ENCODE measurements around the gene ZNF17.
"Not testable (repeated sequence)": the region's sequence is repeated elsewhere in the genome, so short reads cannot be mapped to it uniquely, and the experiment has no call there.

Gene ZNF17

GRCh38 chr19:57410877-57411671 is at the start of gene ZNF17:
Gene ZNF17, plus strand, starts transcription at chr19:57411161. Its CDS starts 2,455 bp downstream, at chr19:57413616.
- peak; percentile 85 for DNase-seq (ENCODE audit: low read depth)

- DNase-seq (ENCODE audit: low read depth) = no peak
Measured at GRCh38 chr19:57362419-57362818, 48.5 kb upstream of the ZNF17 start.

GRCh38 chr19:57362997-57363687 is 47.8 kb upstream of the ZNF17 start, which contains the start of the genes TRAPPC2B and ZNF547:
Gene TRAPPC2B, plus strand, starts transcription at chr19:57363551. Its CDS starts 1,283 bp downstream, at chr19:57364834.
Gene ZNF547, plus strand, starts transcription at chr19:57363551. Its CDS starts 5,005 bp downstream, at chr19:57368556.
- DNase-seq (ENCODE audit: low read depth) = peak; percentile 94

GRCh38 chr19:57363688-57364181 is 47.2 kb upstream of the ZNF17 start:
- no peak for DNase-seq (ENCODE audit: low read depth)

GRCh38 chr19:57366776-57367175 is 44.2 kb upstream of the ZNF17 start:
- no peak for DNase-seq (ENCODE audit: low read depth)

- no peak for DNase-seq (ENCODE audit: low read depth)
Measured at GRCh38 chr19:57374179-57374578, 36.8 kb upstream of the ZNF17 start.

GRCh38 chr19:57374647-57375046 is 36.3 kb upstream of the ZNF17 start:
- not testable (repeated sequence) for DNase-seq (ENCODE audit: low read depth)

- no peak for DNase-seq (ENCODE audit: low read depth)
Measured at GRCh38 chr19:57376151-57376550, 34.8 kb upstream of the ZNF17 start.

GRCh38 chr19:57377498-57378146 is 33.3 kb upstream of the ZNF17 start:
- DNase-seq (ENCODE audit: low read depth) = no peak

GRCh38 chr19:57380923-57381322 is 30.0 kb upstream of the ZNF17 start:
- DNase-seq (ENCODE audit: low read depth) = no peak

GRCh38 chr19:57382806-57383488 is 28.0 kb upstream of the ZNF17 start:
- DNase-seq (ENCODE audit: low read depth) = no peak

GRCh38 chr19:57389194-57389729 is 21.7 kb upstream of the ZNF17 start:
- no peak for DNase-seq (ENCODE audit: low read depth)

GRCh38 chr19:57389730-57390598 is 21.0 kb upstream of the ZNF17 start, which contains the start of gene ZNF548:
Gene ZNF548, plus strand, starts transcription at chr19:57389854. Its CDS starts 246 bp downstream, at chr19:57390100.
- peak; percentile 96 for DNase-seq (ENCODE audit: low read depth)

GRCh38 chr19:57395710-57396109 is 15.3 kb upstream of the ZNF17 start:
- no peak for DNase-seq (ENCODE audit: low read depth)

- DNase-seq (ENCODE audit: low read depth) = no peak
Measured at GRCh38 chr19:57398868-57399267, 12.1 kb upstream of the ZNF17 start.

GRCh38 chr19:57403737-57404563 is 7.0 kb upstream of the ZNF17 start:
- no peak for DNase-seq (ENCODE audit: low read depth)

GRCh38 chr19:57406516-57407123 is 4.3 kb upstream of the ZNF17 start:
- peak; percentile 30 for DNase-seq (ENCODE audit: low read depth)

- no peak for DNase-seq (ENCODE audit: low read depth)
Measured at GRCh38 chr19:57419439-57419838, 8.5 kb downstream of the ZNF17 start.

- DNase-seq (ENCODE audit: low read depth) = no peak
Measured at GRCh38 chr19:57421037-57421436, 10.1 kb downstream of the ZNF17 start.
